Lung (tissue), 12 donors: ENCODE results near the gene CHMP1B. TPM values are rescaled to one million over a fixed set of nuclear protein-coding genes. Genes with fewer than 3 reads are reported as not detected.
"Not testable (repeated sequence)": the region's sequence is repeated elsewhere in the genome, so short reads cannot be mapped to it uniquely, and the experiment has no call there.

ENCODE experiments used
- ATAC-seq: fragments of 200-7000 bp; cut with Tn5 transposase; one replicate; pipeline ENCODE4 v1.9.1; 2020; ENCODE audit warnings: moderate number of reproducible peaks; ENCODE audit not compliant: insufficient read depth, low FRiP score
- DNase-seq, 3 donors: peaks; one replicate each; pipeline ENCODE4 v3.0.0-alpha.2; 2013 to 2017
- H3K27ac ChIP-seq, 2 donors: one replicate each; pipeline ENCODE4 v1.5.1; 2013; ENCODE audit warnings: mild to moderate bottlenecking in 2 of 2, moderate library complexity in 2 of 2, control low read depth in 1 of 2, inconsistent platforms in 1 of 2, low read depth in 1 of 2, low read length in 1 of 2
- H3K27me3 ChIP-seq, 3 donors: one replicate each; pipeline ENCODE4 v1.5.1; 2013; ENCODE audit warnings: low read length in 2 of 3; ENCODE audit not compliant: control insufficient read depth in 3 of 3, insufficient read depth in 3 of 3
- H3K36me3 ChIP-seq, 4 donors: one replicate each; pipeline ENCODE4 v1.5.1; 2013; ENCODE audit warnings: low read length in 4 of 4, mild to moderate bottlenecking in 1 of 4, moderate library complexity in 1 of 4; ENCODE audit not compliant: control insufficient read depth in 4 of 4, insufficient read depth in 4 of 4
- H3K4me1 ChIP-seq, 5 donors: one replicate each; pipeline ENCODE4 v1.5.1; 2013; ENCODE audit warnings: low read length in 5 of 5, mild to moderate bottlenecking in 2 of 5, moderate library complexity in 1 of 5; ENCODE audit not compliant: control insufficient read depth in 5 of 5, insufficient read depth in 5 of 5
- H3K4me3 ChIP-seq: one replicate; pipeline ENCODE4 v1.5.1; 2013; ENCODE audit warnings: mild to moderate bottlenecking, control low read depth, moderate library complexity
- H3K9ac ChIP-seq, 2 donors: one replicate each; pipeline ENCODE4 v1.5.1; 2013; ENCODE audit warnings: low read length in 2 of 2, control low read depth in 1 of 2; ENCODE audit not compliant: insufficient read depth in 1 of 2
- H3K9me3 ChIP-seq, 4 donors: one replicate each; pipeline ENCODE4 v1.5.1; 2013; ENCODE audit warnings: low read length in 3 of 4, mild to moderate bottlenecking in 1 of 4, moderate library complexity in 1 of 4; ENCODE audit not compliant: control insufficient read depth in 4 of 4, insufficient read depth in 3 of 4
- WGBS, 2 donors: extraction: QIAGEN DNeasy Blood & Tissue Kit; methylation state at CpG; one replicate each; pipeline ENCODE4 v1.1.7; 2013; 5-methylcytosine and 5-hydroxymethylcytosine counted together
- polyA plus RNA-seq, 2 donors: library from polyadenylated mRNA; stranded (reverse); fragments of 200-250 nt; gene quantifications; one replicate each; pipeline ENCODE4 v1.2.1, GENCODE V29; 2013
- total RNA-seq, 2 donors: library from RNA; depleted of rRNA in 1 of 2; stranded (reverse); fragments of >200 nt in 1 of 2; gene quantifications; one replicate each; pipeline ENCODE4 v1.2.1, GENCODE V29; 2014 to 2021
- TF ChIP-seq, protein P1 (sequence below): IDR thresholded peaks from 2 replicates; pipeline ENCODE4 v1.5.1; 2012; ENCODE audit warnings: mild to moderate bottlenecking; ENCODE audit errors: control extremely low read depth, extremely low read depth
- donor health status: control.
- donor health status: control.
- donor health status: Bipolar disorder and iron deficiency.
- donor health status: healthy.
- donor health status: DM: yes; HTN: yes; CAD: no.

CHMP1B gene
- total and polyA plus RNA-seq, 4 donors = 34.6 to 56.2 (median 40.3) TPM

DNA sequence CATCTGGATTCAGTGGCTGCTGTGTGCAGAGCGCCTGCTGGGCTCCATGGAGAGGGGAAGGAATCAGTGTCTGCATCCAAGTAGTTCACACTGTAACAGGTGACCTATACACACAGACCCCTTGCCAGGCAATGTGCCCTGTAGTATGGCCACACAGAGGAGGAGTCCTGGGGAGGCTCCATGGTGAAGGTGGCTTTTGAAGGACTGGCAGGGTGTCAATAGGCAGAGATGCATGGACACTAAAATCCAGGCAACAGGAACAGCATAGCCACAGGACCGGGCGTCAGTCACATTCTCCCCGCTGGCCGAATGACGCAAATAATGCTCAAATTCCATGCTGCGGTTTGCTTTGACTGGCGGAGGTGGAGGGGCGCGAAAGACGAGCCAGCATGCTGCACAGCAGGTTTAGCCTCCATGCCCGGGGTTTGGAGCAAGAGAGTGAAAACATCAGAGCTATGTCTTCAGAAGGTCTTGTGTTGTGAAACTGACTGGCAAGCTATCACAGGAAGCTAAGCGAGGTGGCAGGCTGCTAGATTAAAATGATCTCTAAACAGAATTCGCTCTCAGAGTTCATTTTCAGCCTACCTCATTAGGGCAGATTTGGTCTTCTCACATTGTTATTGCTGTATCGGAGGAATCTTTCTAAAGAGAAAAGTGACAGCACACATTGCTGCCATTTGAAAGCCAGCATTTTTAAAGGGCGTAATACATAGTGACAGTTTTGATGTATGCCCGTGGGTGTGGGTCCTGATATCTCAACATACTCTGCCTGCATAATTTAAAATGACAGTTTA lies 1.2 kb upstream of the CHMP1B start:
- Histone ChIP-seq H3K27ac (peak overlapping the region; percentile 93 to 95), H3K9me3 (no peaks in the 10 kb centered on the region), H3K36me3 (peaks cover 0 to 3% (median 0%) of the 10 kb centered on the region in 4 donors), H3K9ac (peak overlapping the region in 1 of 2 donors; percentile 95), H3K4me1 (peaks cover 0 to 31% (median 3%) of the 10 kb centered on the region in 5 donors), H3K27me3 (no peaks in the 10 kb centered on the region), H3K4me3 (no peak overlapping the region)
- TF ChIP-seq, protein P1, sequence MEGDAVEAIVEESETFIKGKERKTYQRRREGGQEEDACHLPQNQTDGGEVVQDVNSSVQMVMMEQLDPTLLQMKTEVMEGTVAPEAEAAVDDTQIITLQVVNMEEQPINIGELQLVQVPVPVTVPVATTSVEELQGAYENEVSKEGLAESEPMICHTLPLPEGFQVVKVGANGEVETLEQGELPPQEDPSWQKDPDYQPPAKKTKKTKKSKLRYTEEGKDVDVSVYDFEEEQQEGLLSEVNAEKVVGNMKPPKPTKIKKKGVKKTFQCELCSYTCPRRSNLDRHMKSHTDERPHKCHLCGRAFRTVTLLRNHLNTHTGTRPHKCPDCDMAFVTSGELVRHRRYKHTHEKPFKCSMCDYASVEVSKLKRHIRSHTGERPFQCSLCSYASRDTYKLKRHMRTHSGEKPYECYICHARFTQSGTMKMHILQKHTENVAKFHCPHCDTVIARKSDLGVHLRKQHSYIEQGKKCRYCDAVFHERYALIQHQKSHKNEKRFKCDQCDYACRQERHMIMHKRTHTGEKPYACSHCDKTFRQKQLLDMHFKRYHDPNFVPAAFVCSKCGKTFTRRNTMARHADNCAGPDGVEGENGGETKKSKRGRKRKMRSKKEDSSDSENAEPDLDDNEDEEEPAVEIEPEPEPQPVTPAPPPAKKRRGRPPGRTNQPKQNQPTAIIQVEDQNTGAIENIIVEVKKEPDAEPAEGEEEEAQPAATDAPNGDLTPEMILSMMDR = no peak
- peak; percentile 39 for ATAC-seq
- WGBS, 2 donors = 10 to 14% methylated on average over 17 of the region's 17 CpGs
- peak; percentile 78 to 83 (median 82) for DNase-seq

DNA sequence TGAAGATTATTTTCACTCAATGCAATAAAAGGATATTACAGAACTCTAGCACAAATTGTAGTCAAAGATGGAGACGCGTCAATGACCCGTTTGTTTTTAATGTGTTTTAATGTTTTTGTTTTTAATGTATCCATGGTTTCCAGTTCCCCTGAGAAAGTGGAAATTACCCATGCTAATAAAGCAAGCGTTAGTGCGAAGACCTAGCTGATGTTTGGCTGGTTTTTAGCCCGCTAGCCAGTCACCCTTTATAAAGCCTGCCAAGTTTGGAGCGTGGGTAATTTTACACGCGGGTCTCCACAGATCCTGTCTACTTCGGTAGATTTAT lies 430 bp upstream of the CHMP1B start:
- Histone ChIP-seq H3K4me3 (peak overlapping the region; percentile 39), H3K27ac (peak overlapping the region; percentile 95 to 97), H3K9ac (peak overlapping the region; percentile 59 to 95), H3K9me3 (no peaks in the 10 kb centered on the region), H3K4me1 (peaks cover 0 to 31% (median 3%) of the 10 kb centered on the region in 5 donors), H3K36me3 (peaks cover 0 to 3% (median 0%) of the 10 kb centered on the region in 4 donors), H3K27me3 (no peaks in the 10 kb centered on the region)
- ATAC-seq (peak; percentile 19), DNase-seq (no peak)
- 0 to 1% methylated on average over 10 of the region's 10 CpGs for WGBS, 2 donors
- TF ChIP-seq, protein P1 = no peak

GRCh38 chr18:11851806-11852337 lies 659 bp downstream of the CHMP1B start:
- Histone ChIP-seq H3K36me3 (peaks cover 0 to 3% (median 0%) of the 10 kb centered on the region in 4 donors), H3K27me3 (no peaks in the 10 kb centered on the region), H3K4me1 (peaks cover 0 to 31% (median 3%) of the 10 kb centered on the region in 5 donors), H3K9me3 (no peaks in the 10 kb centered on the region), H3K9ac (peak overlapping the region; percentile 96 to 98), H3K4me3 (peak overlapping the region; percentile 86), H3K27ac (peak overlapping the region; percentile 95 to 97)
- TF ChIP-seq, protein P1 = no peak
- ATAC-seq (peak; percentile 14), DNase-seq (peak in 2 of 3 donors; percentile 30 to 49)
- WGBS, 2 donors = 0 to 1% methylated on average over 23 of the region's 23 CpGs

- H3K4me3 ChIP-seq, H3K27me3 ChIP-seq, H3K9me3 ChIP-seq, ATAC-seq, DNase-seq, H3K27ac ChIP-seq, H3K36me3 ChIP-seq, H3K9ac ChIP-seq: not testable (repeated sequence)
- peaks cover 0 to 33% (median 3%) of the 10 kb centered on the region in 5 donors for H3K4me1 ChIP-seq
- WGBS, 2 donors = 90 to 96% methylated on average over 6 of the region's 6 CpGs
These were observed 3.3 kb downstream of the CHMP1B start for GRCh38 chr18:11854554-11854953.
